HG02678 (cell line): ENCODE measurements around the gene RPS15A.

Experiments
- ATAC-seq: cut with Tn5 transposase; IDR thresholded peaks from one replicate; pipeline ENCODE4 v1.9.1; 2021; ENCODE audit warnings: mild to moderate bottlenecking, moderate library complexity; ENCODE audit not compliant: unreplicated experiment

Gene RPS15A

DNA sequence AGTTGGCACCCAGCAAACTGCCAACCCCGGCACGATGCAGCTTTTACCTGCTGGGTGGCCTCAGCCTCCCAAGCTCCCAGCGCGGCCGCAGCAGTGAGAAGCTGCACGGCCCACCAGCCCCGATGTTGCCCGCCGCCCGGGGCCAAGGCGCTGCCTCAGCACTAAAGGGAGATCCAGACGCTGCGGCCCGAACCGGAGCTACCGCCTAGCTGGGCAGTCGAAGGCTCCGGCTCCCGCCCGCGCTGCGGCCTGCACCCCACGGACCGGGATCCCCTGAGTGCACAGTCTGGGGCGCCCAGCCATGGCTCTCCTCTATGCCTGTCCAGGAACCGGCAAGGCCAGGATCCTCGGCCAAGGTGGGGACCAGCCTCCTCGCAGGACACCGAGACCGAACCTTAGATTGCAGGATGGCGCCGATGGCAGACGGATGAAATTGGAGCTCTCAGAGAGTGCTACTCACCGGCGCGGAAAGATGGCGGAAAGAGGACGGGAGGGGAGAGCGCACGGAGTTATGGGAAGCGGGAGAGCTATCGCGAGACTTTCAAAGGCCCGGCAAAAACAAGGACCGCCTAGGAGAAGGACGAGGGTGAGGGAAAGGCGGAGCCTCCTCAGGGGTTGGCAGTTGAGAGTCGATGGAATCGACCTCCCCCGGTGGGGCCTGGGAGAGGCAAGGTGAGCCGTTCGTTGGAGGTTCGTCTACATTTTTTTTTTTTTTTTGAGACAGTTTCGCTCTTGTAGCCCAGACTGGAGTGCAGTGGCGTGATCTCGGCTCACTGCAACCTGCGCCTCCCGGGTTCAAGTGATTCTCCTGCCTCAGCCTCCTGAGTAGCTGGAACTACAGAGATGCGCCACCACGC, at the start of gene RPS15A:
RPS15A (minus strand) TSS at position 485 of the 857 bp plus-strand sequence. CDS start 1,221 bp downstream, outside the sequence.
- peak; percentile 87 for ATAC-seq

DNA sequence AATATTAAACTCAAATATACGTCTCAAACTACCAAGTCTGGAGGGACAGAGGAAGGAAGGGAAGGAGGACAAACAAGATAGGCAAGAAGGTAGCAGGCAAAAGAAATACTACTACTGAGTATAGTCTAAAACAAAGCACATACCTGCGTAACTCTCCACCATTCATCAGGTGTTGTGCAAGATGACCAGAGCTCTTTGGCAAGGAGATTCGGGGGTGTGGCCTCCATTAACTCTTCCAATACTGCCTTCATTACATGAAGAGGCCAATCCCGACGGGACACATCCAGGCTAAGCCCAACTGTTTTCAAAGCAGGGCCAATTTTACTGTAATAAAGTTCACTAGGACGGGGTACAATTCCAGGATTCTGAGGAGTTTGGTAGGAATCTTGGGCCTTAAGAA, 49.4 kb upstream of the RPS15A start:
- ATAC-seq, result no peak

DNA sequence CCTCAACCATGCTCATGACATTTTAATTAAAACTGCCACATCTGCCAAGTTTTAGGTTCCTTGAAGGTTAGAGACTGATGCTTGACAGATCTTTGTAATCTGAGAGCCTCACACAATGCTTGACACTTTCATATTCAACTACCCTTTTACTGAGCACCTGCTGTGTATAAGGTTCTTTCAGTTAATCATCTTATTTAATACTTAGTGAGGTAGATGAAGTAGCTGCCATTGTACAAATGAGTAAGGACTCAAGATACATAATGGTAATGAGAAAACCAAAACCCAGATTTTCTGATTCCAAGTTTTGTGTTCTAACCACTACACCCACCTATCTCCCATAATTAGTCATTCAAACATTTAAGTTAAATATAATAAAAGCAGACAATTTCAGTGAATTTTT, 46.6 kb upstream of the RPS15A start:
- ATAC-seq, result no peak

DNA sequence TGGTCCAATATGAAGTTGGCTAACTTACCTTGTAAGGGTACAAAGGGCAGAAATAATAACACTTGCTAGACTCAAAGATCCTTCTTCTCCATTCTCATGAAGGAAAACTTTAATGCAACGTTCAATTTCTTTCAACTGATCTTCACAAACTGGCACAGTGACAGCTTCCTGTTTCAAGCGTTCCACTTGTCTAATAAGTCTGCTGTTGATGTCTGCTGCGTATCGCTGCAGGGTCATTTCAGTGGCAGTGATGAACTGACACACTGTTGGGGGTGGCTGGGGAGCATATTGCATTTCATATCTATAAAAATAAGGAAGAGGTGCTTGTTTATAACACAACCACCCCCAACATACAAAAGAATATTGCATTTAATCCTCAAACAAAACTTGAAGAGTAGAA, 44.7 kb upstream of the RPS15A start:
- no peak for ATAC-seq

DNA sequence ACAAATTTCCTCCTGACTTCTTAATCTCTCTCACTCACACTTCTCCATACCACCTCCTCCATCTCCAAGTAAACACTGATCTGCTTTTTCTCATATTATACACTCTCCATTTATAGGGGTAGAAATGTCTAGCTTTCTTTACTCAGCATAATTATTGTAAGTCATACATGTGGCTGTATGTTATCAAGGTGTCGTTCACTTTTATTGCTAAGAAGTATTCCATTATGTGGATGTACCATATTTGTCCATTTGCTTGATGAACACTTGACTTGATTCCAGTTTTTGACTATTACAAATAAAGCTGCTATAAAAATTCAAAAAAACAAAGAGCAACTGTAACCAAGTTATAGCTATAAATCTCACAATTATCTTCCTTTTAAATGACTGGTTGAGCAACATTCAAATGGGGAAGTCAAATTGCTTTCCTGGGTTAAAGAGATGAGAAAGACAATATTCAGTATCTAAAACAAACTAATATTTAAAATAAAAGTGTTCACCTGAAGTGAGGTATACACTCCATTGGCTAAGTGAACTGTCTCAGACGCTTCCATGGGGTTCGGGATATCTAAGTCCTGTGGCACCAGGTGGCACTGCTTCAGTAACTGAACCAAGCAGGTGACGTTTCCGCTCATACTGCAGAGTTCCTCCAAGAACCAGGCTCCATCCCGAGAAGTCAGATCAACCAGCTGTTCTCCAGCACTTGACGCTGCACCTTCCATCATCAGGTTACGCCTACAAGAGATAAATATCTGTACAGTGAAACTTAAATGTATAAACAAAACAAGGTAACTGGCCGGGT, 43.8 kb upstream of the RPS15A start:
- ATAC-seq, result no peak

DNA sequence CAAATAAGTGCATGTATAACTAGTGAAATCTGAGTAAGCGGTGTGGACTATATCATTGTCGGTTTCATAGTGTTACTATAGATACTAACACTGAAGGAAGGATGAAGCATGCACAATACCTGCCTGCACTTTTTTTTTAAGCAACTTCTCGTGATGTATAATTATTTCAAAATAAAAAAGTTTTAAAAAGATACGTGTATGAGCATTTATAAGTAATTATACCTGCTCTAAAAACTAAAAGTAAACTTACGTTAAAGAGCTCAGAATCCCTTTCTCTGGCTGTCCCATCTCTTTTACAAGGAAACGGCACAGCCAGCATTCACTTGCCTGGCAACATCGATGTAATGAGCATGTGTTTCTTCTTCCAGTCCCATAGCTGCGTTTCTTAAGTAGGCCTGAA, 42.5 kb upstream of the RPS15A start:
- ATAC-seq, result no peak

DNA sequence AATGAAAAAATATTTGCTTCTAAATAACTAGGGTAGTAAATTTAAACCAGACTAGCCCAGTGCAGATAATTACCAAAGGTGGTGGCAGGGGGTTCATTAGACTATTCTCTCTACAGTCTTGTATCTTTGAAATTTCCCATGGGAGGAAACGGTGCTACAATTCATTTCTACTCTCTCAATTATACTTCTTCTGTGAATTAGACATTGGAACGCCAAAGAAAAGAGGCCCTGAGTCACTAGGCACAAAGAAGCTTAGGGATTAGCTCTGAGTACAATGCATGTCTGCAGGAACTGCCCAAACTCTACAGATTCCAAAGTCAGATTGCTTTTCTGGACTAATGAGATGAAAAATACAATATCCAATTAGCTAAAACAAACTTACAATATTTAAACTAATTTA, 41.9 kb upstream of the RPS15A start:
- ATAC-seq, result no peak

DNA sequence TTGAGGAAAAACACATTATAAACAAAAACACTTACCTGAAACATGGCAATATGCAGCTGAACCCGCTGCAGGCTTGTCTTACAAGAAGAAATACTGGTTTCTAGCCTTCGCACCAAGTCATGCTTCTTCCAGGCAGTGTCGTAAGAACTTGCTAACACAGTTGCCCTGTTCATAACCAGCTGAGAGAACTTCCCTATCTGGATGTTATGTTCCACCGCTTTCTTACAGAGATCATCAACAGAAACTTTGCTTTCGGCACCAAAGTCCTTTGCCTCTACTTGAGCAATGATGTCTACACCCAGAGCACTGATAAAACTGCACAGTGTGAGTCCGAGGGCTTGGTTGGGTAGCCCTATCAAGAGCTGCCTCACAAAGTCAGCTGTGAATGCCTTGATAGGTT, 39.1 kb upstream of the RPS15A start:
- ATAC-seq, result no peak

DNA sequence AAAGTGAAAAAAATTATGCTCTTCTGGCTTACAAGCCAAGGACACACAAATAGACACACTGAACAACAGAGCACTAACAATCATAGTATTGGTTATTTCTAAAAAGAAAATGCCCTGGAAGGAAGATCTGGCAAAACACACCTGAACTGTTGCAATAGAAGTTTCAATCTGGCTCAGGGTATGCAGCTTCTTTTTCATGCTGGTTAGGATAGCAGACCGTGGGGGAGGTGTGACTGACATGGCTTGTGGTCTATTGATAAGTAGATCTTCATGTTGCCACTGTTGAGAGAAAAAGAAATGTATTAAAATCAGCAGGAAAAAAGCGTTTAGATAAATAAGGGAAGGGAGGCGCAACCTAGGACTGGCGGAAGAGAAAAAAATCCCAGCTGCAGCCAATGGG, 37.8 kb upstream of the RPS15A start:
- ATAC-seq, result no peak

DNA sequence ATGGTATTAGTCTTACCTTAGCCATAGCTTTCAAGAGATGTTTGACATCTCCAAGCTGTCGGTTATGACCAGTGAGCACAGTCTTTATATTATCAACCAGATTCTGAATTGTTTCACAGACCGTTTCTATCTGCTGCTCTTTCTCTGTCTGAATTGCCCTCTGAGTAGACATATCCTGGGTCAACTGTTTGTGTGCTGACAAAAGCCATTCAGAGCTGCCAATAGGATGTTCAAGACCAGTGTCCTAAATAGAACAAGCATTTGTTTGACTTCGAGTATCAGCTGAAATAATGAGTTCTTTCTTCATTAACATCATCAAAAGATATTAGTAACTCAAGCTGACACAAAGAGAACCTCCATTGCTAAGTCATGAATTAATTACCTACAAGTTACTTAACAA, 26.2 kb upstream of the RPS15A start:
- no peak for ATAC-seq

DNA sequence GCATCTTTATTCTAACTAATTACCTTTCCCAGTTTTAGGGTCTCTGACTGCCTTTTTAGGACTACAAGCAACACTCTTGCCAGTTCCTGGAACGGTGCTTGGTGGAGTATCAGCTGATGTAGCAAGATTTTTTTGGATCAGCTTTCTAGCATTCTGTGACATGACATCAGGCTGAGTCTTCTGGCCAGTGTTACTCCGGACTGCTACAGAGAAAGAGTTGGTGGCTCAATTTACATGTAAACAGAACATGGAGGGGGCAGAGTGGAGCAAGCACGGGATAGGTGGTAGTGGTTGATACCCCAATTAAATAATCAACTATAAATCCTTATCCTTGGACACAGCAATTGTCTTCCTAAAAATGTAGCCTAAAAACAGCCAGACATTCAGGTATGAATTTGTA, 21.8 kb upstream of the RPS15A start:
- ATAC-seq, result no peak

DNA sequence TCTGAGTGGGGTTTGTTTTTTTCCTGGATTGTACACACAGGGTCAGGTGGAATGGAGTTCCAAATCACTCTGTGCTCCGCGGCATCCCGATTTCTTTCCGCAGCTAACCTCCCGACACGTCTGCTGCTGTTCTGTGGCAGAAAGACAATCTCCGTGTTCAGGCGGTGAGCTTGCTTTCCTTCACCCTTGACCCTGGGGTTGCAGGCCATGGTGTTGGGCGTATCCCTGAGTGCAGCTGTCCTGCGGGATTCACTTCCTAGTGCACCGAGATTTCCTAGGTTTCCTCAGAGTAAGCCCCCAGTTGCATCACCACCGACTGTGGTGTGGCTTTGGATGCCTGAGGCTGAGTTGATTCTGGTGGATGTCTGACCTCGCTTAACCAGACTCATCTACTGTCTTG, 19.0 kb upstream of the RPS15A start:
- no peak for ATAC-seq

DNA sequence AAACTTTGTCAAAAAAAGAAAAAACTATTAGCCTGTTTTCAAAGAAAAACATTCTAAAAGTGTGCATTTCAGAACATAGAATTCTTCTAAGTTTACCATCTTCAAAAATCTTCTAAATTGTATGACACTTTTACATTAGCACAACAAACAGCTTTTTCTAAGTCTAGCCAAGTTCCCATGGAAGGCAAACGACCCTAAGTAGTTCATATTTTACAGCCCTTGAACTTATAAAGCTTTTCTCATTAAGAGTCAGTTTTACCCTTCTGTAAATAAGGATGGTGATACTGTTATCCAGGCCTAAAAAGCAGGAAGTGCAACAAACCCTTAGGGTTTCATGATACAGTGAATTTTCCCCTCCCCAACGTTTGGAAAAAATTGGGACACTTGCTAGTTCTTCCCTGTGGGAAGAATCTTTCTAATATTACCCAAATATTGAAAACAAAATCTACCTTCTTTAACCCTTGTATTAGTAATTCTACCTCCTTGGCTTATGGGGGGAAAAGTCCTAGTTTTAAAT, 15.2 kb upstream of the RPS15A start:
- ATAC-seq, result no peak

DNA sequence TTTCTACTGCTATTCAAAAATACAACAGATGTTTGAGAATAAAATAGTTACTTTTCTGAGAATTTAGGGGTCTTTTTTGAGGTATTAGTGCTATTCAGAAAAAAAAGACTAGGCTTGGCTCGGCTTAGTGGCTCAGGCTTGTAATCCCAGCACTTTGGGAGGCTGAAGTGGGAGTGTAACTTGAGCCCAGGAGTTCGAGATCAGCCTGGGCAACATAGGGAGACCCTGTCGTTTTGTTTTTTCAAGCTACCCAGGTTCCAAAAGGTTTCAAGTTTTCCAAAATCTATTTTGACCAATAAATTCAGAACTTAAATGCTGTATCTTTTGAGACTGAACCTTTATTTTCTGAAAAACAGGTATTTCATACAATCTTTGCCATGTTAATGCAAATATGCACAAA, 14.4 kb upstream of the RPS15A start:
- ATAC-seq, result no peak

DNA sequence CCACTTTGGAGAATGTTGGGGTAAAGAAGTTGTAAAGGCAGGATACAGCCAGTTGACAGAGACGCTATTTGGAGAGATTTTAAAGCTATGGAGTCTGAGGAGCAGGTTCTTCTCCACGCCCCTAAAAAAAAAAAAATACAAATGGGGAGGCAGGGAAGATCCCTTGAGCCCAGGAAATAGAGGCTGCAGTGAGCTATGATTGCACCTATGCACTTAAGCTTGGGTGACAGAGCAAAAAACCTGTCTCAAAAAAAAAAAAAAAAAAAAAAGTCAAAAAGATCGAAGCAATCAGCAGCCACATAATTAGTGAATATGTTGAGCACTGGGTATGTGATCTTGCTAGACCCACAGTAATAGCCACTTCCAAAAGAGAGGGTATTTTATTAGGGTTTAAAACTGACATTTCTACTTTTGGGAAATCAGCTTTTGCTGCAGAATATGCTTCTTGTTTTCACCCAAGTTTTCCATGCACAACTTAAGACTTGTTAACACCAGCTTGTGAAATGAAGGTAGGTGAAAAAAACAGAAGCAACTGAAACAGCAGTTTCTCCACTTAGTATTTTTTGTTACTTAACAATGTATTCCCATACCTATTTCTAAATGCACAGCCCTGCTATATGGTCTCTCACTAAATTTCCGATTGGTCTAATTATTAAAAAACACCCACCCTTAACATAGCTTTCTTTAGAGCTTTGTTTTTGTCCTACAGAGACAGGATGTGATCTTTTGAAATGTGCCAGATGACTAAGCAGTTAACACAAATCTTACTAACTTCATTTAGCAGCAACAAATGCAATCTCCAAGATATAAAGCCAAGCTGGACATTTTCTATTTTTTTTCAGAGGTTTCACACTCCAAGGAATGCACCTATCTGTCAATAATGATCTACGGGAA, 13.7 kb upstream of the RPS15A start:
- ATAC-seq, result no peak

DNA sequence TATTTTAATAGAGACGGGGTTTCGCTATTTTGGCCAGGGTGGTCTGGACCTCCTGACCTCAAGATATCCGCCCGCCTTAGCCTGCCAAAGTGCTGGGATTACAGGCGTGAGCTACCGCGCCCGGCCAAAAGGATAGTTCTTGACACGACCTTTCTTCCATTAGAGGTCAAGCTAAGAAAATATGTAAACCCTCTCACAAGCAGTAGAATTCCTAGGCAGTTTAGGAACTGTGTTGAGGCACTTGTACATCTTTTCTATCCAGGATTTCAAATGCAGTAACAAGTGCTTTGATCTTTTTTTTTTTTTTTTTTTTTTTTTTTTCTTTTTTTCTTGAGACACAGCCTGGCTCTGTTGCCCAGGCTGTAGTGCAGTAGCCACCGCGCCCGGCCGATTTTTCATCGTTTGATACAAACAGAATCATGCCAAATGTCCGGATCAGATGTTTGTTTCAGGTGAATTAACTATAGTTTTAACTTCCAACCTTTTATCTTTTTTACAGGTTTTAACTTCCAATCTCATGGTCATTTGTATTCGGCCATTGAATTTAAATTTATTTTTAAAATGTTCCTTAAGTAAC, 12.7 kb upstream of the RPS15A start:
- no peak for ATAC-seq

DNA sequence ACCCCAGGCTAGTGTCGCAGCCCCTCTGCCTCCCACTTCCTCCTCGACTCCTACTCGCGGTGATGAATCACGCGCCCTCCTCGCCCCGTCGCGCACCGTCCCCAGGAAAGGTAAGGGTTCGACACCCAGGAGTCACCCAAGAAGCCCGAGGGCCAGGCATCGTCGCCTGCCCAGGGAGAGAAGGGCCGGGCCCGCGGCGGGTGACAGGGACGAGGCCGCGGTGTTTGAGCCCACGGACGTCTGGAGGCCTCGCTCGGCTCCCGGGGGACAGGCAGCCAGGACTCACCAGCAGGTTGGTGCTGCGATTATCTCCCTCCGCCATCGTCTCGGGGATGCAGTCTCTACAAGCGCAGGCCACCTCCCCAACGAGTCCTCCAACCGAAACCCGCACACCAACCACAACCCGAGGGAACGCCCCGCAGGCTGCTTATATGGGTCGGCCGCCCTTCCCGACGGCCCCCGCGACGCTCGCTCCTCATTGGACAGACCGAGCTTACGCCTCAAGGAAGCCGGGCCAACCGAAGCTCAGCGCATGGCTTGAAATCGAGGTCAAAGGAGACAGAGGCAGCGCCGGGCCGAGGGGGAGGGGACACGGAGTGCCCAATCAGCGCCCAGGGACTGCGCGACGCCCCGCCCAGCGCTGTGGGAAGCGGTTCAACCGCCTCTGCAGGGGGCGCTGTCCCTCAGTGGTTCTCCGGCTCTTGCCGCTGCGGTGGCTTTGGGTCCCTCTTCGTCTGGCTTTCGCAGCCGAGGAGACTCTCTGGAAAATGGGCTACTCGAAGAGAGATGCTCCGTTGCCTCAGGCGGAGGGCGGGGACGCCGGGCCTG, 11.2 kb upstream of the RPS15A start, which contains the start of gene ARL6IP1:
ARL6IP1 (minus strand) TSS at position 405 of the 828 bp plus-strand sequence; CDS start at position 322, 83 bp downstream.
- ATAC-seq, result peak; percentile 95

DNA sequence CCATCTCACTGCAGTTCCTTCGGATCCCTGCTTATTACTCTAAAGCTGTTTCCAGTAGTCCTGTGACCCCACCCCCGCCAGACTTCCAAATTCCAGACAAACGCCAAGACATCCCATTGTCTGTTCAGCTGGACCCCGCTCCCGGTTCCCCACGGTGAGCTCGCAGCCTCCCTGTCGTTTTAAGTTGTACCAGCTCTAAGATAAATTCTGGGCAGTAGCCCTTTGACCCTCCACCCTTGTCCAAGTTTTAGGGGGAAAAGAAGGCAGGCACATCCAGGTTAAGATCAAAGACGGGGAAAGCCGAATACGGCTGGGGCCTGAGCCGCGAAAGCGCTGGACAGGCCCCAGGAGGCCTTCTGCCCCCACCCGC, 10.6 kb upstream of the RPS15A start:
- ATAC-seq, result no peak

DNA sequence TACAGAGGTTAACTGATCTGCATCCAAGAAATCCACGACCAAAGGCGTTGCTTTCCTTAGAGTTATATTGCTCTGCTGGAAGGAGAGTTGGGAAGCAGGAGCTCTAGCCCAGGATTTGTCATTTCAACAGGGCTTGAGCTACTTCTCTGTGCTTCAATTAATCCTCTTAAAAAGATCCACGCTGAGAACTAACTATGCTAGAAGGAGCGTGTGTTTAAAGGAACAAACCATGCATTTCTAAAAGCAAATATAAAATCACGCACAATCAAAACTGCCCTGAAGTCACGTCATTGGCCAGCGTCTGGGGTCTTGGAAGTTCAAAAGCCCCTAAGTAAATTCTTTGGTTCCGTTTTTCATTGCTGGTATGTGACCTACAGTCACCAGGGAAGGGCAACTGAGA, 10.2 kb upstream of the RPS15A start:
- ATAC-seq, result no peak

DNA sequence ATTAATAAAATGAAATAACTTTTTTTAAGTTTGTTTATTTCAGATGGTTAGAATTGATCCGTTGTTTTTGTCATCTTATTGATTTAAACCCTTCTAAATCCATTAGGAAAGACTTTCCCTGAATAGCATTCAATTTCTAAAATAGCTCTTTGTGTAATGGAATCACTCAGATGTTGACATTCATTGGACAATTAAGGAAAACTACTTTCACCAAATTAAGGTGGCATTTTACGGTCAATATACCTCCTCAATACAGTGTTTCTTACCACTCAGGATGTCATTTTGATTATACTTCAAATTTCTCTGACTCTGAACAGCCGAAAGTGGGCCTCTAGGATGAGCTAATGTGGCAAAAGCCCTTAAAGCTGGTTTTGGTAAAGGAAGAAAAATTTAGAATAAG, 9.4 kb upstream of the RPS15A start:
- no peak for ATAC-seq
